ENCODE data around the gene BLOC1S5.

DNA sequence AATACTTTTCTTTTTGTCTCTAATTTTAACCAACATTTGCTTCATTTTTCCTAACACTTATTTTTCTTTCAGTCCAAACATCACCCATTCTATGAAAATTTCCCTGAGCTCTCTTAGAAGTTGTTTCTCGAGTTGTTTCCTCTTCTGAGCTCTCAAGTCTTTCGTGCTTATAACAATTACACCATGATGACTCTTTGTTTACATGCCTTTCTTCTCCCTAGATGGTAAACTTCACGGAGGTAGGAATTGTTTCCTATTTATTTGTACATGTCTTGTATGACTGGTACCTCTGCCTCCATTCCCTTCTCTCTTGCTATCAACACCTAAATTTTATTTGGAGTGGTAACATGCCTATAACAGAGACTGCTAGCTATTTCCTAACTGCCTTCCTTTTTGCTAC is 6.4 kb downstream of the BLOC1S5 start:
- TF ChIP-seq CTCF (IDR thresholded peaks at IDR 0.05): no peak
- no peak for TF ChIP-seq POLR2AphosphoS5 (IDR thresholded peaks at IDR 0.05; ENCODE audit: low read depth, low read length)
- TF ChIP-seq TCF7L2 (IDR thresholded peaks at IDR 0.05; ENCODE audit: low read depth, low read length): no peak
- TF ChIP-seq, protein P1, sequence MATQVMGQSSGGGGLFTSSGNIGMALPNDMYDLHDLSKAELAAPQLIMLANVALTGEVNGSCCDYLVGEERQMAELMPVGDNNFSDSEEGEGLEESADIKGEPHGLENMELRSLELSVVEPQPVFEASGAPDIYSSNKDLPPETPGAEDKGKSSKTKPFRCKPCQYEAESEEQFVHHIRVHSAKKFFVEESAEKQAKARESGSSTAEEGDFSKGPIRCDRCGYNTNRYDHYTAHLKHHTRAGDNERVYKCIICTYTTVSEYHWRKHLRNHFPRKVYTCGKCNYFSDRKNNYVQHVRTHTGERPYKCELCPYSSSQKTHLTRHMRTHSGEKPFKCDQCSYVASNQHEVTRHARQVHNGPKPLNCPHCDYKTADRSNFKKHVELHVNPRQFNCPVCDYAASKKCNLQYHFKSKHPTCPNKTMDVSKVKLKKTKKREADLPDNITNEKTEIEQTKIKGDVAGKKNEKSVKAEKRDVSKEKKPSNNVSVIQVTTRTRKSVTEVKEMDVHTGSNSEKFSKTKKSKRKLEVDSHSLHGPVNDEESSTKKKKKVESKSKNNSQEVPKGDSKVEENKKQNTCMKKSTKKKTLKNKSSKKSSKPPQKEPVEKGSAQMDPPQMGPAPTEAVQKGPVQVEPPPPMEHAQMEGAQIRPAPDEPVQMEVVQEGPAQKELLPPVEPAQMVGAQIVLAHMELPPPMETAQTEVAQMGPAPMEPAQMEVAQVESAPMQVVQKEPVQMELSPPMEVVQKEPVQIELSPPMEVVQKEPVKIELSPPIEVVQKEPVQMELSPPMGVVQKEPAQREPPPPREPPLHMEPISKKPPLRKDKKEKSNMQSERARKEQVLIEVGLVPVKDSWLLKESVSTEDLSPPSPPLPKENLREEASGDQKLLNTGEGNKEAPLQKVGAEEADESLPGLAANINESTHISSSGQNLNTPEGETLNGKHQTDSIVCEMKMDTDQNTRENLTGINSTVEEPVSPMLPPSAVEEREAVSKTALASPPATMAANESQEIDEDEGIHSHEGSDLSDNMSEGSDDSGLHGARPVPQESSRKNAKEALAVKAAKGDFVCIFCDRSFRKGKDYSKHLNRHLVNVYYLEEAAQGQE (IDR thresholded peaks at IDR 0.05; ENCODE audit: insufficient read depth in 1 of 2, low read depth in 2 of 2, low read length in 1 of 2): no peak
- no peak for TF ChIP-seq SIN3A (IDR thresholded peaks at IDR 0.05; ENCODE audit: borderline replicate concordance, insufficient read depth, low read depth, low read length)
